Activated effector memory CD4-positive, alpha-beta T cell treated with anti-CD3 and anti-CD28 coated beads, Interleukin-2, amount 50 U/mL, for 16 hours (primary cell): ENCODE measurements around the gene MYO1B.

ENCODE experiments used
- DNase-seq: peaks from one replicate; pipeline ENCODE4 v3.0.0-alpha.2; 2020

MYO1B gene

GRCh38 chr2:191474464-191474863 lies 229.3 kb downstream of the MYO1B start:
- no peak for DNase-seq
